HUDEP-2 (cell line): ENCODE results near the gene EML6.

Experiments
- DNase-seq, 76 experiments: peaks; one replicate each; lab custom pipeline; 2025; ENCODE audit not compliant: unreplicated experiment in 76 of 76; lab: John Stamatoyannopoulos, UW

The EML6 gene

GRCh38 chr2:54750040-54750439 is 26.6 kb downstream of the EML6 start:
- DNase-seq, result no peak

- no peak for DNase-seq
Measured at GRCh38 chr2:54752439-54752838, 29.0 kb downstream of the EML6 start.

DNA sequence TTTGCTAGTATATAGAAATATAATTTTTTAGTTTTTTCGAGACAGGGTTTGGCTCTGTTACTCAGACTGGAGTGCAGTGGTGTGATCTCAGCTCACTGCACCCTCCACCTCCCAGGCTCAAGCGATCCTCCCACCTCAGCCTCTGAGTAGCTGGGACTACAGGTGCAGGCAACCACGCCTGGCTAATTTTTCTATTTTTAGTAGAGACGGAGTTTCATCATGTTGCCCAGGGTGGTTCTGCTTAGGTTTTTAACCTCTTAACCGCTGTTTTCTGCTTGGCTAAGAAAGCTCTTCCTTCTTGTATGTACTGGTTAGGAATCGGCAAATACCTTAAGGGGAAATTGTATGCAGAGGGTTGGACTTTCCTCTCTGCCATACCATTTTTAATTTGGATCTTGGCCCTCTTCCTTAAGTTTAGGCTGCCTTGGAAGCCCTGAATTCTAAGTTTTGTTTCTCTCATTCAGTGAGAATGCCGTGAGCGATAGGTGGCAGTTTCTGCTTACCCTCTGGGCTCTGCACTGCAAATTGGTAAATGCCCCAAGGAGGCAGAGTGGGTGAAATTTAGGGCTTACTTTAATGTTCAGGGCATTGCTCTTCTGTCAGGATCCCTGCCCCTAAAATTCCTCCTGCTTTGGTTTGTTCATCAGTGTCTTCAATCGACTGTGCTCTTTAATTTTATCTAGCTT is 32.3 kb downstream of the EML6 start:
- DNase-seq, result no peak

GRCh38 chr2:54757500-54757899 is 34.0 kb downstream of the EML6 start:
- DNase-seq, result no peak

GRCh38 chr2:54758951-54759350 is 35.5 kb downstream of the EML6 start:
- no peak for DNase-seq

DNA sequence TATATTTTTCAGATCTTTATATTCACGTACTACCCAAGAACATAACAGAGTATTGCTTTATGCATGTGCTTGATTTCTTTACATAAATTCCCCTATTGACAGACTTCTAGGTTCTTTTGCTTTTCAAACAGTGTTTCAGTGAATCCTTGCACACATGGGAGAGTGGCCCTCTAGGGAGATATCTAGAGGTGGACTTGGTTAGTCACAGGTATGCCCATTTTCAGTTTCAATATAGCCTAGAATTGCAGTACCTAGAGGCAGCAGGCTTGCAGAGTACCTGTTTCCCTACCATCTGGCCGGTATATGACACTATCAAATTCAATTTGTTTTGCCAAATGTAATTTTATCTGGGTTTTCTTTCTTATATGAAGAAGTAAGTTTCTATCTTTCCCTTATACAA is 36.8 kb downstream of the EML6 start:
- no peak for DNase-seq

GRCh38 chr2:54763636-54764291 is 40.3 kb downstream of the EML6 start:
- DNase-seq, result peak in 7 of 76 experiments; percentile 1 to 27 (median 3)

DNA sequence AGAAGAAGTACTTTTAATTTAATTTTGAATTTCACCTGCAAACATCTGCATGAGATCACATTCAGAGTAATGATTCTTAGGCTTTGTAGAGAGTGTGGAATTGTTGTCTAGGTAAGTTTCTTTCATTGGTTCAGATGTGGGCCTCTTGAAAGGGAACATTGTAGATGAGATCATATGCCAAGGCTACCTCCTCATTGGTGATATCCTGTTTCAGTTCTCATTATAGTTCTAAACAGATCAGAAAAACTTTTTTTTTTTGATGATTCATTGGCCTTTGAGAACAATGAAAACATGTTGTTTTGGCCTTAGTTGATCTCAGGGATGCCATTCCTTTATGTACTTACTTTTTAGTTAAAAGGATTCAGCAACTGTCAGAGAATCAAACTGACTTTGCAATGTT is 44.5 kb downstream of the EML6 start:
- no peak for DNase-seq

DNA sequence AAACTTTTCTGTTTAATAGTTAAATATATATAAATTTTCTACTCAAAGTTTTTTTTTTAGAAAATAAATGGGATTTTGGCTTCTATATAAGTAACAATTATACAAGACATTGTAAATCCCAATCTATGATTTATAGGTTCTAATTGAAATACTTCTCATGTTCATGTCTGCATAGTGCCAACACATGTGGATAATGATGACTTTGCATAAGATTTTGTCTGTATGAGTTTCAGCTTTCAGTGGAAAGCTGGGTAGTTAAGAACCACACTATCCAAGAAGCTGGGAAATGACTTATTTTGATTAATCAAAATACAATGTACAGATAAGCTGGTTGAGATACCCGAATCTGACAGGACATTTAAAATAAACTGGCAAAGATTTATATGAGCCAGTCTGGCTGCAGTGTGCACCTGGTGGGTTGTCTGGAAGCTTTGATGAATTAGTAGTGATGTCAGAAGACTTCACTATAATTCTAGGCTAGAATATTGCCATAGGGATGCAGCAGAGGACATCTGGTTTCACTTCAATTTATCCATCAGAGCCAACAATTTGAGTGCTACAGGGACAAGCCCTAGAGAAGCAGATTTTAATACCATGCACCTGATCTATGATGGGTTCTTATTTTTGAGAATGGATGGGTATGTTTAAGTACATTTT is 45.4 kb downstream of the EML6 start:
- no peak for DNase-seq

DNA sequence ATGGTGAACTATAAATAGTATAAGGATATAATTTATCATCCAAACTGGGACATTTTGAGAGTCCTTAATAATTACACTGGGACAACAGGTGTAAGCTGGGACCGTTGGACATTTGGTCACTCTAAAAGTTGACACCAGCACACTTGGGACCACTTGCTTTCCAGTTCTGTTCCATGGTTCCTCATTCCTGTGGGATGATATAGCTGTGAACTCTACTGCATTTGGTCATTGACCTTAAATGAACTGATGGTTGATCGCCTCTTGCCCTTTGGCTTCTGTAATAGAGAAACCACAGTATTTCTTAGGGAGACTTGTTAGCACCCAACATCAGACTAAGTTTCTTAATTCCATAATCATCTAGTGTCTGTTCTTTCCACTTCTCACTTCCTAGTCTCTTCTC is 46.7 kb downstream of the EML6 start:
- DNase-seq, result no peak

- DNase-seq, result no peak
Measured at GRCh38 chr2:54770676-54771075, 47.2 kb downstream of the EML6 start.

GRCh38 chr2:54771166-54771885 is 47.9 kb downstream of the EML6 start:
- DNase-seq, result no peak

DNA sequence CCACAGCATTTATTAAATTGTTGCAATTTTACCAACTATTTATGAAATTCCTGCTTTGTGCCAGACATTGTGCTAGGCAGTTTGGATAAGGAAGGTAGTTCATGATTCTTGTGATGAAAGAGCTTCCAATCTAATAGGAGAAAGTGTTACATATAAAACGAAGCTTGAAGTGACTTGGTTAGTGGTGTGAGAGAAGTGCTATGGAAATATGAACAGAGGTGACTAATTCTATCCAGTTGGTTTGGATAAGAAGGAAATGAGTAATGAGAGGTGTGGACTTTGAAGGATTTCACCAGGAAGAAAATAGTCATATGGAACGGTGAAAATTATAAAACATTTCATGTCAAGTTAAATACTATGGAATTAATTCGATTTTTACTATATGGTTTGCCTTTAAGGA is 48.6 kb downstream of the EML6 start:
- DNase-seq, result no peak

DNA sequence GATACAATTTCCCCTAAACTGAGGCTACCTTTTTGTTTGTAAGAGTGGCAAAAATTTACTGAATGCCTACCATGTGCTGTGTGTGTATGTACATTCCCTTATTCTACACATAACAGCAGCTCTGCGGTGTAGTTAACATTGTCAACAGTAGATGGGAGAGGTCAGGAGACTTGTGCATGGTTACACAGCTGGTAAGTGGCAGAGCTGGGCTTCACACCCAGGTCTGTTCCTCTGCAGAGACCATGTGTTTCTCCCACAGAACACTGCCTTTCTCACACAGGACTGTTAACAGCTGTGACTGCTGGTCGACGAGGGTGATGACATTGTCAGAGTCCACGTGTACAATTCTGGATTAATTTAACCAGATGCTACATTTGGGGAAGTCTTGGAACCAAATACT is 49.1 kb downstream of the EML6 start:
- no peak for DNase-seq

DNA sequence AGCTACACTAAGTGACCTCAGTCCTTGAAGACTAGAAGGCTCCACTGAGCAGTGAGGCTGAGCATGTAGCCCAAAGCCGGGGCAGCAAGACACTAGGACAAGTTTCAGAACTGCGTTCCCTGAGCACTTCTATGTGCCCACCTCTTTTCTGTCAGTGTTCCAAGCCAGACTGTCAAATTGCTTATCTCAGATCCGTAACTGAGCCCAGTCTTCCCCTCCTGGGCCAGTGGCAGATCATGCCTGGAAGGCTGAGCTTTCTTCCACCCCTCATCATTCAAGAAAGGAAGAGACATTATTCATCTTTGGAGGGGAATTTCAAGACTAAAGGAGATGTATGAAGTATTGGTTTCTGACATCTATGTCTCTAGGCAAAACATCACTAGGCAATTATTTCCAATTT is 49.8 kb downstream of the EML6 start:
- no peak for DNase-seq

DNA sequence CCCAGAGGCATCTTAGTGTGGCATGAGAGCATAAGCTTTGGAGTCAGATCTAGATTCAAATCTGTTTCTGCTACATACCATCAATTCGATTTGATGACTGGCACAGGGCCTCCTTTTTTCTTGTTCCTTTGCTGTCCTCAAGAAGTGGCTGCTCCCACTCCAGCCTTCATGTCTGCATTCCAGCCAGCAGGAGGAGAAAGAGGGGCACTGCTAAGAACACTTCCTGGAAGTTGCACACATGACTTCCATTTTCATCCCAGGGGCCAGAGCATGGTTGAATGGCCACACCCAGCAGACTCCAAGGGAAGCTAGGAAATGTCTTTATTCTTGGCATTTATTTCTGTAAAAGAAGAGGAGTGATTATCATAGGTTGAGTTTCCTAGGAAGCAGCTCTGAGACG is 50.4 kb downstream of the EML6 start:
- DNase-seq, result no peak

- DNase-seq, result no peak
Measured at GRCh38 chr2:54775710-54776109, 52.2 kb downstream of the EML6 start.

- no peak for DNase-seq
Measured at GRCh38 chr2:54776494-54776893, 53.0 kb downstream of the EML6 start.

DNA sequence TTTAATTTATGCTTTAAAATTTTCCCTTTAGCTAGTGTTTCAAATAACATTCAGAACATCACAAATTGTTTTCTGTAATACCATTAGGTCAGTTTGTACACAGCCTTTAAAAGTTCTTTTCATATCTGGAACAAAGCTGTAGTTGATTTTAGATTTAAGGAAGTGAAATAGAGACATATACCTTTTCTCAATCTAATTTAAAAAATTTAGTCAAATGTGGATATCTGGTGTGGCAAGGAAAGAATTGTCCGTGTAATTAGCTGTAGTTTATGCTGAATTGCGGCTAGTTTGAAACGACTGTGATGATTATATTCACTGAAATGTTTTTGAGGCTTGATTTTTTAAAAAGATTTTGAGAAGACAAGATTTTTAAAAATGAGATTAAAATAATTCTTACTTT is 59.9 kb downstream of the EML6 start:
- no peak for DNase-seq

GRCh38 chr2:54787270-54787669 is 63.8 kb downstream of the EML6 start:
- no peak for DNase-seq

DNA sequence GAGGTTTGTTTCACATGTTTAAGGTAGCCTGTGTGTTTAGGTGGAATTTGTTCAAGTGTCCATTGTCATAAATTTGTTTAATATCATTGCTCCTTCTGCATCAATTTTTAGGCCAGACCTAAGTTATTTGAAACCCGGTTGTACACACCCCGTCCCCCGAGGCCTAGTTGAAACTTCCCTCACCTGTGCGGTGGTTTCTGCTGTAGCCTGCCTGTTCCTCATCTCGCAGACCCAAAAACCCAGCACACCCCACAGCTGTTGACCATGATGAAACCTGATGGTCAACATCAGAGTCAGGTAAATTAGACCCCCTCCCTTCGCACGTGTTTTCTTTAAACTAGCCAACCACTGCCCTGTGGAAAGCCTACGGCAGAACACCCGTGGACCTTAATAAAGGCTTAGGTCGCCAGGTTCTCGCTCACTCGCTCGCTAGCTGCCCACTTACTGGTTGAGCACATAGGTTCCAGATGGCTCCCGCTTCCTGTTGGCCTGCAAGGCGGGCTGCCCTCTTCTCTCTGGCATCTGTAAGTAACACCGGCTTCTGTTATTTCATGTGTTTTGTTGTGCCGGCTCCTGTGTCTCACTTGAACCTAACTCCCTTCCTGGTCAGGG is 64.4 kb downstream of the EML6 start:
- no peak for DNase-seq
